Adrenal gland (tissue), 5 donors: Measurements from ENCODE around the gene SCLY.

Experiments
- POLR2A ChIP-seq, 2 donors: fragments of 450-650 bp; IDR thresholded peaks; one replicate each; pipeline ENCODE4 v1.6.1; 2017; ENCODE audit warnings: antibody characterized with exemption in 2 of 2, mild to moderate bottlenecking in 2 of 2, moderate library complexity in 1 of 2
- TF ChIP-seq, protein P1 (sequence below), 6 experiments: fragments of 450-650 bp in 4 of 6; fragments of 200-600 bp in 2 of 6; sonication (generic) in 1 of 6; IDR thresholded peaks; 1 replicate in 5 of 6; 2 replicates in 1 of 6; pipeline versions ENCODE4 v1.5.1 to v1.8.0; 2016 to 2021; ENCODE audit warnings: antibody characterized with exemption in 6 of 6, mild to moderate bottlenecking in 2 of 6, moderate library complexity in 1 of 6
- donor health status: DM: no; HTN: no; CAD: no.

DNA sequence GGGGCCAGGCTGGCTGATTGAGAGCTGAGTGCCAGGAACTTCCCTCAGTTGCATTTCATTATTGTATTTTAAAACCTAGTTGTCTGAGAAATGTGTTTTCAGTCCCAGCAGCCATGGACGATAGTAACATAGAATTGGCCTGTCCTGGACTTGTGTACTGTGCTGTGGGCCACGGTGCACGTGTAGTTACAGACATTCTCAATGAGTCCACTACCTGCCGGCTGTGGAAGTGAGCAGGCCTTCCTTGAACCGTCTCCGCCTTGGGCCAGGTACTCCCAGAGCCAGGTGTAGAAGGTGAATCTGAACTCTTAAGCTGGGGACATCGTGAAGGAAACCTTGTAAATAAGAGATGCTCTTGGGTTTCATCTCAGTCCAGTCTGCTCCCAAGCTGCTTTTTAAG lies 47.0 kb upstream of the SCLY start:
- TF ChIP-seq, protein P1, sequence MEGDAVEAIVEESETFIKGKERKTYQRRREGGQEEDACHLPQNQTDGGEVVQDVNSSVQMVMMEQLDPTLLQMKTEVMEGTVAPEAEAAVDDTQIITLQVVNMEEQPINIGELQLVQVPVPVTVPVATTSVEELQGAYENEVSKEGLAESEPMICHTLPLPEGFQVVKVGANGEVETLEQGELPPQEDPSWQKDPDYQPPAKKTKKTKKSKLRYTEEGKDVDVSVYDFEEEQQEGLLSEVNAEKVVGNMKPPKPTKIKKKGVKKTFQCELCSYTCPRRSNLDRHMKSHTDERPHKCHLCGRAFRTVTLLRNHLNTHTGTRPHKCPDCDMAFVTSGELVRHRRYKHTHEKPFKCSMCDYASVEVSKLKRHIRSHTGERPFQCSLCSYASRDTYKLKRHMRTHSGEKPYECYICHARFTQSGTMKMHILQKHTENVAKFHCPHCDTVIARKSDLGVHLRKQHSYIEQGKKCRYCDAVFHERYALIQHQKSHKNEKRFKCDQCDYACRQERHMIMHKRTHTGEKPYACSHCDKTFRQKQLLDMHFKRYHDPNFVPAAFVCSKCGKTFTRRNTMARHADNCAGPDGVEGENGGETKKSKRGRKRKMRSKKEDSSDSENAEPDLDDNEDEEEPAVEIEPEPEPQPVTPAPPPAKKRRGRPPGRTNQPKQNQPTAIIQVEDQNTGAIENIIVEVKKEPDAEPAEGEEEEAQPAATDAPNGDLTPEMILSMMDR (IDR thresholded peaks at IDR 0.05): no peak
- no peak for TF ChIP-seq POLR2A (IDR thresholded peaks at IDR 0.05)
